ENCODE measurements around the gene HEG1.

The HEG1 gene

GRCh38 chr3:125068265-125068664 is 12.5 kb upstream of the HEG1 start:
- no peak for TF ChIP-seq CTCF (IDR thresholded peaks at IDR 0.05; ENCODE audit: low read depth, low read length)
- TF ChIP-seq MYC (IDR thresholded peaks at IDR 0.05; ENCODE audit: low read depth, low read length), result no peak
- TF ChIP-seq POLR2A (IDR thresholded peaks at IDR 0.05; ENCODE audit: extremely low read depth, insufficient read length), result no peak
- TF ChIP-seq MAX (IDR thresholded peaks at IDR 0.05; ENCODE audit: low read depth, low read length), result no peak
- H3K4me3 ChIP-seq (ENCODE audit: low read depth, low read length), result no peak overlapping the region
- DNase-seq (ENCODE audit: low read depth), result no peak

- no peak overlapping the region for H3K4me3 ChIP-seq (ENCODE audit: low read depth, low read length)
- TF ChIP-seq POLR2A (IDR thresholded peaks at IDR 0.05; ENCODE audit: extremely low read depth, insufficient read length) (no peak), MYC (IDR thresholded peaks at IDR 0.05; ENCODE audit: low read depth, low read length) (no peak), CTCF (IDR thresholded peaks at IDR 0.05; ENCODE audit: low read depth, low read length) (no peak), MAX (IDR thresholded peaks at IDR 0.05; ENCODE audit: low read depth, low read length) (no peak)
- no peak for DNase-seq (ENCODE audit: low read depth)
These were observed 11.4 kb upstream of the HEG1 start for GRCh38 chr3:125067225-125067624.

GRCh38 chr3:125062904-125063618 is 7.3 kb upstream of the HEG1 start:
- no peak for TF ChIP-seq MAX (IDR thresholded peaks at IDR 0.05; ENCODE audit: low read depth, low read length)
- TF ChIP-seq CTCF (IDR thresholded peaks at IDR 0.05; ENCODE audit: low read depth, low read length), result no peak
- no peak for TF ChIP-seq POLR2A (IDR thresholded peaks at IDR 0.05; ENCODE audit: extremely low read depth, insufficient read length)
- TF ChIP-seq MYC (IDR thresholded peaks at IDR 0.05; ENCODE audit: low read depth, low read length), result no peak
- DNase-seq (ENCODE audit: low read depth), result no peak
- H3K4me3 ChIP-seq (ENCODE audit: low read depth, low read length), result no peak overlapping the region

GRCh38 chr3:125061646-125062045 is 5.8 kb upstream of the HEG1 start:
- H3K4me3 ChIP-seq (ENCODE audit: low read depth, low read length), result no peak overlapping the region
- TF ChIP-seq MYC (IDR thresholded peaks at IDR 0.05; ENCODE audit: low read depth, low read length) (no peak), MAX (IDR thresholded peaks at IDR 0.05; ENCODE audit: low read depth, low read length) (no peak), POLR2A (IDR thresholded peaks at IDR 0.05; ENCODE audit: extremely low read depth, insufficient read length) (no peak), CTCF (IDR thresholded peaks at IDR 0.05; ENCODE audit: low read depth, low read length) (no peak)
- no peak for DNase-seq (ENCODE audit: low read depth)

- no peak overlapping the region for H3K4me3 ChIP-seq (ENCODE audit: low read depth, low read length)
- no peak for DNase-seq (ENCODE audit: low read depth)
- TF ChIP-seq CTCF (IDR thresholded peaks at IDR 0.05; ENCODE audit: low read depth, low read length) (no peak), MYC (IDR thresholded peaks at IDR 0.05; ENCODE audit: low read depth, low read length) (no peak), MAX (IDR thresholded peaks at IDR 0.05; ENCODE audit: low read depth, low read length) (no peak), POLR2A (IDR thresholded peaks at IDR 0.05; ENCODE audit: extremely low read depth, insufficient read length) (no peak)
These were observed 5.4 kb upstream of the HEG1 start for GRCh38 chr3:125061170-125061569.

Data from NB4 (cell line).